ENCODE measurements around the gene KRTAP5-3. TPM values are rescaled to one million over a fixed set of nuclear protein-coding genes. Genes with fewer than 3 reads are reported as not detected.
"Not testable (repeated sequence)": the region's sequence is repeated elsewhere in the genome, so short reads cannot be mapped to it uniquely, and the experiment has no call there.

Gene KRTAP5-3
- total RNA-seq, 2 donors from 2014 or later, result not detected

- Histone ChIP-seq H3K36me3 (no peaks in the 10 kb centered on the region), H3K9me3 (no peaks in the 10 kb centered on the region), H3K27me3 (no peaks in the 10 kb centered on the region), H3K4me1 (peaks cover 0 to 5% of the 10 kb centered on the region in 2 donors), H3K27ac (no peak overlapping the region), H3K4me3 (no peak overlapping the region)
- DNase-seq (ENCODE audit: low spot score), result no peak
- TF ChIP-seq CTCF (IDR thresholded peaks at IDR 0.05), result no peak
Measured at GRCh38 chr11:1586699-1587098, 21.6 kb downstream of the KRTAP5-3 start.

GRCh38 chr11:1584661-1585370, 23.4 kb downstream of the KRTAP5-3 start, which contains the start of gene KRTAP5-1:
Gene KRTAP5-1, minus strand, starts transcription at chr11:1585283. Its CDS starts 34 bp downstream, at chr11:1585249.
- not testable (repeated sequence) for DNase-seq (ENCODE audit: low spot score); H3K4me1 ChIP-seq; H3K9me3 ChIP-seq; H3K27ac ChIP-seq; H3K27me3 ChIP-seq; H3K4me3 ChIP-seq; H3K36me3 ChIP-seq

GRCh38 chr11:1582909-1583308, 25.4 kb downstream of the KRTAP5-3 start:
- not testable (repeated sequence) for DNase-seq (ENCODE audit: low spot score); H3K4me3 ChIP-seq; H3K9me3 ChIP-seq; H3K27me3 ChIP-seq; H3K4me1 ChIP-seq; H3K27ac ChIP-seq; H3K36me3 ChIP-seq

GRCh38 chr11:1581976-1582375, 26.3 kb downstream of the KRTAP5-3 start:
- no peak for DNase-seq (ENCODE audit: low spot score)
- H3K27me3 ChIP-seq, result no peaks in the 10 kb centered on the region
- TF ChIP-seq CTCF (IDR thresholded peaks at IDR 0.05), result no peak

GRCh38 chr11:1576825-1577224, 31.4 kb downstream of the KRTAP5-3 start:
- TF ChIP-seq CTCF (IDR thresholded peaks at IDR 0.05), result no peak
- peaks cover 0 to 8% of the 10 kb centered on the region in 2 donors for H3K9me3 ChIP-seq
- H3K36me3 ChIP-seq, result no peaks in the 10 kb centered on the region
- peaks cover 0 to 22% of the 10 kb centered on the region in 2 donors for H3K4me1 ChIP-seq
- no peak for DNase-seq (ENCODE audit: low spot score)
- H3K27me3 ChIP-seq, result no peaks in the 10 kb centered on the region
- no peak overlapping the region for H3K4me3 ChIP-seq
- no peak overlapping the region for H3K27ac ChIP-seq

More at GRCh38 chr11:1581976-1582375, 26.3 kb downstream of the KRTAP5-3 start:
- Histone ChIP-seq H3K9me3 (peaks cover 0 to 8% of the 10 kb centered on the region in 2 donors), H3K36me3 (no peaks in the 10 kb centered on the region), H3K27ac (no peak overlapping the region), H3K4me1 (no peaks in the 10 kb centered on the region), H3K4me3 (no peak overlapping the region)

- not testable (repeated sequence) for DNase-seq (ENCODE audit: low spot score); H3K4me3 ChIP-seq; H3K36me3 ChIP-seq; H3K9me3 ChIP-seq; H3K27me3 ChIP-seq; H3K27ac ChIP-seq
- peaks cover 0 to 29% of the 10 kb centered on the region in 2 donors for H3K4me1 ChIP-seq
Measured at GRCh38 chr11:1575756-1576155, 32.5 kb downstream of the KRTAP5-3 start.

GRCh38 chr11:1574933-1575242, 33.4 kb downstream of the KRTAP5-3 start:
- DNase-seq (ENCODE audit: low spot score), result no peak
- Histone ChIP-seq H3K9me3 (peaks cover 0 to 8% of the 10 kb centered on the region in 2 donors), H3K4me3 (no peak overlapping the region), H3K27me3 (no peaks in the 10 kb centered on the region), H3K4me1 (peaks cover 0 to 38% of the 10 kb centered on the region in 2 donors), H3K27ac (no peak overlapping the region), H3K36me3 (no peaks in the 10 kb centered on the region)
- no peak for TF ChIP-seq CTCF (IDR thresholded peaks at IDR 0.05)

All from right atrium auricular region (tissue), 2 donors.